ENCODE data around the gene KDF1.

KDF1 gene

GRCh38 chr1:26959722-26960624 lies at the start of gene KDF1:
Gene KDF1, minus strand, starts transcription at chr1:26960468. Its CDS starts 8,088 bp downstream, at chr1:26952380.
- peak; percentile 85 for DNase-seq

GRCh38 chr1:27009601-27010197 lies 49.4 kb upstream of the KDF1 start:
- DNase-seq, result no peak

- no peak for DNase-seq
These were observed 47.8 kb upstream of the KDF1 start for GRCh38 chr1:27007909-27008582.

GRCh38 chr1:27006683-27007082 lies 46.4 kb upstream of the KDF1 start:
- DNase-seq, result no peak

GRCh38 chr1:27005648-27006496 lies 45.6 kb upstream of the KDF1 start:
- no peak for DNase-seq

GRCh38 chr1:27005166-27005530 lies 44.9 kb upstream of the KDF1 start:
- DNase-seq, result no peak

GRCh38 chr1:27004471-27005165 lies 44.4 kb upstream of the KDF1 start:
- no peak for DNase-seq

GRCh38 chr1:27003745-27004470 lies 43.6 kb upstream of the KDF1 start:
- no peak for DNase-seq

GRCh38 chr1:27001570-27002360 lies 41.5 kb upstream of the KDF1 start:
- no peak for DNase-seq

- no peak for DNase-seq
These were observed 40.7 kb upstream of the KDF1 start for GRCh38 chr1:27000817-27001460.

GRCh38 chr1:27000090-27000816 lies 40.0 kb upstream of the KDF1 start:
- DNase-seq, result no peak

- DNase-seq, result no peak
These were observed 39.2 kb upstream of the KDF1 start for GRCh38 chr1:26999440-26999987.

- no peak for DNase-seq
These were observed 38.4 kb upstream of the KDF1 start for GRCh38 chr1:26998429-26999300.

- DNase-seq, result no peak
These were observed 36.4 kb upstream of the KDF1 start for GRCh38 chr1:26996665-26997064.

- no peak for DNase-seq
These were observed 35.8 kb upstream of the KDF1 start for GRCh38 chr1:26996024-26996423.

- peak; percentile 17 for DNase-seq
These were observed 34.7 kb upstream of the KDF1 start for GRCh38 chr1:26994787-26995517.
